ENCODE data around the gene CXCL11. TPM values are rescaled to one million over a fixed set of nuclear protein-coding genes. Genes with fewer than 3 reads are reported as not detected.

Gene CXCL11
- total RNA-seq, 1 donor from 2014 or later: not detected

DNA sequence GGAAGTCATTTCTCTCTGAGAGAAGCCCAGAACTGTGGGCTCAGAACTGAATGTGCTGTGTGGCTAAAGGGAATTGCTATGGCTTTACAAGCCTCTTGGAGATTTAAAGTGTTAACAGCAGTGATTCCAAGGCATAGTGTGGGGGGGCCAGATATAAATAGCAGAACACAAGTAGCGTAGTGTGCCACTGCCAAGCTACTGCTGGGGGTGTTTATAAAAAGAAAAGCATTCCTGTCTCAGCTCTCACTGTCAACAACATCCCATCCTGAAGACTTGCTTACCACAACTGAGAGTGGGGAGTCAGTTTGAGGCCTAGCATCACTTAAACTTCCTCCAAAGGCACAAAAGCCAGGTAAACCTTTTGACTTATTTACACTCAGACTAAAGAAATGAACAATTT, 38.6 kb upstream of the CXCL11 start, which contains the start of gene ART3:
TSS of gene ART3 (plus strand) at position 242 of the 400 bp plus-strand sequence. CDS start 1,181 bp downstream, outside the sequence.
- TF ChIP-seq CTCF (IDR thresholded peaks at IDR 0.05): no peak
- H3K4me3 ChIP-seq: no peak within 1 kb of the TSS
- no peaks in the 10 kb centered on the region for H3K36me3 ChIP-seq
- intact Hi-C loops (cut with DNase I): no loop called here
- H3K27ac ChIP-seq: no peak within 1 kb of the TSS
- H3K4me1 ChIP-seq: no peaks in the 10 kb centered on the region
- no peak for DNase-seq (ENCODE audit: low spot score in 2 of 2)
- H3K9me3 ChIP-seq: no peaks in the 10 kb centered on the region
- H3K27me3 ChIP-seq: no peaks in the 10 kb centered on the region

DNA sequence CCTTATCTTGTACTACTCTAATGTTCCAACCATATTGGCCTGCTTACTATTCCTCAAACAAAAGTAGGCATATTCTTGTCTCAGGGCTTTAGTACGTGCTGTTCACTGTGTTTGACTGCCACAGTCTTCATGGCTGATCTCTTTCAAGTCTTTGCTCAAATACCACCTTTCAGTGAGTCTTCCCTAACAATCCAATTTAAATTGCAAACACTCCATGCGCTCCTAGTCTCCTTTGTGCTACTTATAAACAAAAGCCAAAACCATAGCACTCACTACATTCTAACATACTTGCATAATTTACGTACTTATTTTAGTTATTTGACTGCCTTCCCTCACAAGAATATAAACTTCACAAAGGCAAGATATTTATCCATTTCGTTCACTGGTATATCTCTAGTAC, 36.9 kb upstream of the CXCL11 start:
- H3K4me3 ChIP-seq: no peak overlapping the region
- TF ChIP-seq CTCF (IDR thresholded peaks at IDR 0.05): no peak
- no peaks in the 10 kb centered on the region for H3K4me1 ChIP-seq
- no peaks in the 10 kb centered on the region for H3K36me3 ChIP-seq
- H3K27me3 ChIP-seq: no peaks in the 10 kb centered on the region
- H3K9me3 ChIP-seq: no peaks in the 10 kb centered on the region
- no peak overlapping the region for H3K27ac ChIP-seq
- DNase-seq (ENCODE audit: low spot score in 2 of 2): no peak
- intact Hi-C loops (cut with DNase I): no loop called here

GRCh38 chr4:76067652-76068286, 31.9 kb upstream of the CXCL11 start:
- H3K9me3 ChIP-seq: no peaks in the 10 kb centered on the region
- TF ChIP-seq CTCF (IDR thresholded peaks at IDR 0.05): peak; percentile 9 to 76 (median 73)
- no peaks in the 10 kb centered on the region for H3K27me3 ChIP-seq
- H3K27ac ChIP-seq: no peak overlapping the region
- intact Hi-C loops (cut with DNase I): loop anchor here (2.0 kb wide), 1 partner anchor 77 kb away; the partner anchor contains the start of gene SDAD1
- no peak overlapping the region for H3K4me3 ChIP-seq
- DNase-seq (ENCODE audit: low spot score in 2 of 2): peak in 1 of 2 donors; percentile 77
- H3K4me1 ChIP-seq: no peaks in the 10 kb centered on the region
- H3K36me3 ChIP-seq: no peaks in the 10 kb centered on the region

DNA sequence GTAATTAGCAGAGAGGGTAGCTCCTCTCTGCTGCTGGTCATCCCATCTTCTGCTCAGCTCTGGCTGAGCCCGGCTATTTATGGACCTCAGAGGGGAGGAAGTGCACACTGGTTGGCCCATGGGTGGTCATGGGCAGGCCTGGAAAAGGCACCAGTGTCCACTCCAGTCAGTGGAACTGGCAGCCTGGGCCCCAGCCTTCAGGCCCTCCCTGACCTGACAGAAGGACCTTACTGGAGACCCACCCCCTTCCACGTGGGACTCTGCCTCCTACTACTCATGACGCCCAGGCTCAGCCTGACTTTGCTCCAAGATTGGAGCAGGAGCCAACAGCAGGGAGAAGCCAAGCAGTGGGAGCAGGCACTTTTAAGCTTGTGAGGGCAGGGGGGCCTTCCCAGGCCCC, 30.7 kb upstream of the CXCL11 start:
- no peak for TF ChIP-seq CTCF (IDR thresholded peaks at IDR 0.05)
- intact Hi-C loops (cut with DNase I): loop anchor here (2.0 kb wide), 1 partner anchor 76 kb away; the partner anchor contains the start of gene SDAD1
- Histone ChIP-seq H3K4me1 (no peaks in the 10 kb centered on the region), H3K27me3 (no peaks in the 10 kb centered on the region), H3K27ac (no peak overlapping the region), H3K36me3 (no peaks in the 10 kb centered on the region), H3K9me3 (no peaks in the 10 kb centered on the region), H3K4me3 (no peak overlapping the region)
- no peak for DNase-seq (ENCODE audit: low spot score in 2 of 2)

DNA sequence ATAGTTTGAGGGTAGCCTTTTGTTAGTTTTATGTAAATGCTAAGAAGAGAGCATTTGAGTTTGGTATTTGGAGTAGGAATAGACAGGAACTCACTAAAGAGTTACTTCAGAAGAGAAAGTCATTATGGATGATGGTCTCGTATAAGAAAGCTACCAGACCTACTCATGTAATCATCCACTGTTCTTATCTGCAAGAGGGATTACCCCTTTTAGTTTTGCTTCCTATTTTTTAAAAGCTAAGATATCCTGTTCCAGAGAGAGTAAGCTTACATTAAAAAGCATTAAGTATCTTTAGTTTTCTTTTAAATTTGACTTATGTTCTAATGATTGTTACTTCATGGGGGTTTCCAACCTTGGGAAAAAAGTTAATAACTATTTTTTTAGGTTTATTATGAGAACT, 26.1 kb upstream of the CXCL11 start:
- Histone ChIP-seq H3K27me3 (no peaks in the 10 kb centered on the region), H3K27ac (no peak overlapping the region), H3K4me1 (no peaks in the 10 kb centered on the region), H3K4me3 (no peak overlapping the region), H3K36me3 (no peaks in the 10 kb centered on the region), H3K9me3 (no peaks in the 10 kb centered on the region)
- intact Hi-C loops (cut with DNase I): no loop called here
- DNase-seq (ENCODE audit: low spot score in 2 of 2): no peak
- no peak for TF ChIP-seq CTCF (IDR thresholded peaks at IDR 0.05)

All from ascending aorta (tissue), 2 donors.